ENCODE results near the gene VPS72. TPM values are rescaled to one million over a fixed set of nuclear protein-coding genes. Genes with fewer than 3 reads are reported as not detected.
"Not testable (repeated sequence)": the region's sequence is repeated elsewhere in the genome, so short reads cannot be mapped to it uniquely, and the experiment has no call there.

The VPS72 gene
- total and polyA plus RNA-seq, 11 donors = 29.6 to 49.1 (median 38.1) TPM

DNA sequence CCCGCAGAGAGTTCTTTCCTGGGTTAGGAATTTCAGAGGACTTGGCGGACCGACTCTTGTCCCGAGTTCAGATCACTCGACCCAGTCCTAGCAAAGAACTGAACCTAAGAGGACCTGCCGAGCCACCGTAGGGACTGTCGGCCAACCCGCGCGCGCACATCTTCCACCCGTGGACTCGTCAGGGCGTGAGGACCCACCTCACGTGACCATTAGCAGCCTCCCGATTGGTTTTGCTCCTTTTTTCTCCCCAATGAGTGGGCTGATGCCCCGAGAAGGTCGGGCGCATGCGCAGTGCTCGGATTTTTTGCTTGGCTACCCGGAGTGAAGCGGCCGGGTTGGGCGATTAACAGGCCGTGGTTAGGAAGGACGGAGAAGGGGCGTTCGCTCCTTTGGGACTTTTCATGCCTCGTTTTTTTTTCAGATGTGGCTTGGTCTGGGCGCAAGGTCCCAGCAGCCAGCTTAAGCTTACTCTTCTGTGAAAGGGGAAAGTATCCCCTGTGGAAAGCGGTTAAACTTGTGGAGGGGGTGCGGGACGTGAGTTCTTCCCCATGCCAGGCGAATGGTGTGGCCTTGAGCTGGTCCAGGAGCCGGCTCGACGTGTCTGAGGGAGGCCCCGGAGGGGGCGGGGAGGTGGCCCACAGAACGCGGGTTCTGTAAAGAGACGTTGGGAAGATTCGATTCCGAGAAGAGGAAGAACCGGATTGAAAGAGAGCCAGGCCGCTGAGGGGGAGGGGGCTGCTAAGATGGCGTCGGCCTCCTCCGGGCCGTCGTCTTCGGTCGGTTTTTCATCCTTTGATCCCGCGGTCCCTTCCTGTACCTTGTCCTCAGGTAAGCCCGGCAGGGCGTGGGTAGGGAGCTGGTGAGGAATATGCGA, 8.5 kb upstream of the VPS72 start, which contains the start of gene PIP5K1A:
Gene PIP5K1A, plus strand, starts transcription at position 299 of the 874 bp plus-strand sequence. Its CDS starts 445 bp downstream, at position 744.
- ATAC-seq = peak; percentile 94 to 97 (median 96)
- WGBS, 4 donors = 0 to 1% (median 0%) methylated on average over 52 to 60 of the region's 60 CpGs
- intact Hi-C loops (cut with DNase I) = loop anchor here in 9 of 10 donors (2.0 to 10.0 kb wide), 7 partner anchors 52 to 206 kb away; partner anchors contain the start of genes PSMD4 (in 4 of the 9) and RFX5 (in 1 of the 9)
- Histone ChIP-seq H3K4me3 (peak within 1 kb of the TSS; percentile 58 to 90 (median 78)), H3K4me1 (peaks cover 0 to 49% (median 36%) of the 10 kb centered on the region in 12 donors), H3K9me3 (no peaks in the 10 kb centered on the region), H3K27ac (peak within 1 kb of the TSS; percentile 33 to 94 (median 90)), H3K27me3 (no peaks in the 10 kb centered on the region), H3K36me3 (peaks cover 0 to 18% (median 11%) of the 10 kb centered on the region in 9 donors)
- peak; percentile 99 to 100 (median 99) for DNase-seq
- TF ChIP-seq, protein P1, sequence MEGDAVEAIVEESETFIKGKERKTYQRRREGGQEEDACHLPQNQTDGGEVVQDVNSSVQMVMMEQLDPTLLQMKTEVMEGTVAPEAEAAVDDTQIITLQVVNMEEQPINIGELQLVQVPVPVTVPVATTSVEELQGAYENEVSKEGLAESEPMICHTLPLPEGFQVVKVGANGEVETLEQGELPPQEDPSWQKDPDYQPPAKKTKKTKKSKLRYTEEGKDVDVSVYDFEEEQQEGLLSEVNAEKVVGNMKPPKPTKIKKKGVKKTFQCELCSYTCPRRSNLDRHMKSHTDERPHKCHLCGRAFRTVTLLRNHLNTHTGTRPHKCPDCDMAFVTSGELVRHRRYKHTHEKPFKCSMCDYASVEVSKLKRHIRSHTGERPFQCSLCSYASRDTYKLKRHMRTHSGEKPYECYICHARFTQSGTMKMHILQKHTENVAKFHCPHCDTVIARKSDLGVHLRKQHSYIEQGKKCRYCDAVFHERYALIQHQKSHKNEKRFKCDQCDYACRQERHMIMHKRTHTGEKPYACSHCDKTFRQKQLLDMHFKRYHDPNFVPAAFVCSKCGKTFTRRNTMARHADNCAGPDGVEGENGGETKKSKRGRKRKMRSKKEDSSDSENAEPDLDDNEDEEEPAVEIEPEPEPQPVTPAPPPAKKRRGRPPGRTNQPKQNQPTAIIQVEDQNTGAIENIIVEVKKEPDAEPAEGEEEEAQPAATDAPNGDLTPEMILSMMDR (IDR thresholded peaks at IDR 0.05) = no peak
- peak in 1 of 2 donors; percentile 68 for TF ChIP-seq POLR2A (IDR thresholded peaks at IDR 0.05)

DNA sequence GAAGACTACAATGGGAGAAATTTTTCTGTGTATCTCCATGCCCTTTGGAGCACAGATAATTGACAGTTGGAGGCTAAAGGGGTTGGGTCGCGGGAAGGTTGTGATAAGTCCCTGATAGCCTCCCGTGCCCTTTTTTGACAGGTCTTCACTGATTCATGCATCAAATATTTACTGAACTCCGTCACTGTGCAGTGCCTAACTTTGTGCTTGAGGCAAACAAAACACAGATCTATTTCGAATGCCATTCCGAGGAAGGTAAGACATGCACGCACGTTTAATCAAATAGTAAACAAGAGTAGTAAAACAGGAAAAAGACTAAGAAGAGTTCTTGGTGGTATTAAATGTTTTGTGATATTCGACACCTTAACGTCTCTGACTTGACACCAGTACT, 7.9 kb upstream of the VPS72 start:
- intact Hi-C loops (cut with DNase I) = loop anchor here (2.0 to 10.0 kb wide), 8 partner anchors 53 to 207 kb away; partner anchors contain the start of genes PSMD4 (in 5 of the 10) and RFX5 (in 1 of the 10)
- ATAC-seq = no peak

GRCh38 chr1:151196292-151196800, 6.3 kb upstream of the VPS72 start:
- intact Hi-C loops (cut with DNase I) = loop anchor here in 8 of 10 donors (1.0 to 10.0 kb wide), 8 partner anchors 55 to 208 kb away; partner anchors contain the start of genes PSMD4 (in 3 of the 8) and RFX5 (in 1 of the 8)
- DNase-seq (peak in 4 of 5 donors; percentile 57 to 69 (median 64)), ATAC-seq (peak in 2 of 4 donors; percentile 8 to 16)
- Histone ChIP-seq H3K27me3 (no peaks in the 10 kb centered on the region), H3K36me3 (no peaks in the 10 kb centered on the region), H3K4me1 (peaks cover 0 to 35% (median 26%) of the 10 kb centered on the region in 12 donors), H3K4me3 (peak overlapping the region in 5 of 12 donors; percentile 1 to 36 (median 7)), H3K27ac (peak overlapping the region in 10 of 12 donors; percentile 28 to 73 (median 50)), H3K9me3 (no peaks in the 10 kb centered on the region)
- 39 to 45% (median 41%) methylated on average over 14 of the region's 14 CpGs for WGBS, 4 donors
- no peak for TF ChIP-seq POLR2A (IDR thresholded peaks at IDR 0.05)
- TF ChIP-seq, protein P1 (IDR thresholded peaks at IDR 0.05) = peak; percentile 33 to 71 (median 54)

More for the DNA sequence above, 7.9 kb upstream of the VPS72 start:
- H3K4me1 ChIP-seq = peaks cover 0 to 49% (median 36%) of the 10 kb centered on the region in 12 donors
- DNase-seq = peak in 1 of 5 donors; percentile 9
- peak overlapping the region; percentile 33 to 94 (median 90) for H3K27ac ChIP-seq
- 5 to 9% (median 8%) methylated on average over 10 of the region's 10 CpGs for WGBS, 4 donors
- peaks cover 0 to 12% (median 5%) of the 10 kb centered on the region in 9 donors for H3K36me3 ChIP-seq
- no peaks in the 10 kb centered on the region for H3K27me3 ChIP-seq
- no peaks in the 10 kb centered on the region for H3K9me3 ChIP-seq
- TF ChIP-seq POLR2A (IDR thresholded peaks at IDR 0.05) = no peak
- TF ChIP-seq, protein P1 (IDR thresholded peaks at IDR 0.05) = no peak
- peak overlapping the region; percentile 58 to 90 (median 78) for H3K4me3 ChIP-seq

GRCh38 chr1:151194894-151195594, 5.0 kb upstream of the VPS72 start:
- H3K36me3 ChIP-seq, H3K9me3 ChIP-seq, H3K27me3 ChIP-seq: not testable (repeated sequence)
- peak overlapping the region in 3 of 12 donors; percentile 4 to 22 (median 7) for H3K4me3 ChIP-seq
- intact Hi-C loops (cut with DNase I) = loop anchor here in 7 of 10 donors (5.0 to 10.0 kb wide), 5 partner anchors 57 to 210 kb away; partner anchors contain the start of genes PSMD4 (in 4 of the 7) and RFX5 (in 1 of the 7)
- ATAC-seq = peak in 3 of 4 donors; percentile 15 to 33 (median 27)
- H3K4me1 ChIP-seq = peaks cover 0 to 29% (median 15%) of the 10 kb centered on the region in 12 donors
- WGBS, 4 donors = 63 to 74% (median 68%) methylated on average over 17 of the region's 17 CpGs
- peak in 4 of 5 donors; percentile 56 to 81 (median 63) for DNase-seq
- peak overlapping the region in 6 of 12 donors; percentile 2 to 73 (median 55) for H3K27ac ChIP-seq

Measured in heart left ventricle (tissue), 16 donors.